NCI-H69 (cell line): ENCODE results near the gene ADAMTS14.
"Not testable (repeated sequence)": the region's sequence is repeated elsewhere in the genome, so short reads cannot be mapped to it uniquely, and the experiment has no call there.

Experiments used
- DNase-seq: peaks from one replicate; lab custom pipeline; 2025; lab: John Stamatoyannopoulos, UW

Gene ADAMTS14

DNA sequence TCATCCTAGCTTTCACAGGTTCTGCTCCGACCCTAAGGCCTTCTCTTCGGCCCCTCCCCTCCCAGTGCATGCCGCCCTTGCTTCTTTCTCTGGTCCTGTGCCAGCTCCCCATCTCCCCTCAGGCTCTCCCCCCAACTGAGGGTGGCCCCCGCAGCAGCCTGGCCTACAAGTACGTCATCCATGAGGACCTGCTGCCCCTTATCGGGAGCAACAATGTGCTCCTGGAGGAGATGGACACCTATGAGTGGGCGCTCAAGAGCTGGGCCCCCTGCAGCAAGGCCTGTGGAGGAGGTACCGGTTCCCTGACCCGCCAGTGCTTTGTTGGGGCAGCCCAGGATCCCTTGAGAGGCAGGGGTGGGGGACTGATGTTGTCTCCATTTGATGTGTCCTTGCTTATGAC lies 79.0 kb downstream of the ADAMTS14 start:
- DNase-seq, result no peak

DNA sequence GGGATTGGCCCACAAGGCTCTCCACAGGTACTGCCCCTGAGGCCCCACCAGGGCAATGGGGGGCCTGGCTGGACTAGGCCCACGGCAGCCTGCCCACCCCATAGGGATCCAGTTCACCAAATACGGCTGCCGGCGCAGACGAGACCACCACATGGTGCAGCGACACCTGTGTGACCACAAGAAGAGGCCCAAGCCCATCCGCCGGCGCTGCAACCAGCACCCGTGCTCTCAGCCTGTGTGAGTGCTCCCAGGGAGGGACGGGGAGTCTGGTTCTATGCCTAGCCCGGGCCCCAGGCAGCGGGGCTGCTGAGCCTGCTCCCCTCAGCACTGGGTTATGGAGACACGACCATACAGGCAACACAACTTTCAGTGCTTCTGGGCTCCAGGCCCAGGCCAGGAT lies 79.7 kb downstream of the ADAMTS14 start:
- DNase-seq, result no peak

DNA sequence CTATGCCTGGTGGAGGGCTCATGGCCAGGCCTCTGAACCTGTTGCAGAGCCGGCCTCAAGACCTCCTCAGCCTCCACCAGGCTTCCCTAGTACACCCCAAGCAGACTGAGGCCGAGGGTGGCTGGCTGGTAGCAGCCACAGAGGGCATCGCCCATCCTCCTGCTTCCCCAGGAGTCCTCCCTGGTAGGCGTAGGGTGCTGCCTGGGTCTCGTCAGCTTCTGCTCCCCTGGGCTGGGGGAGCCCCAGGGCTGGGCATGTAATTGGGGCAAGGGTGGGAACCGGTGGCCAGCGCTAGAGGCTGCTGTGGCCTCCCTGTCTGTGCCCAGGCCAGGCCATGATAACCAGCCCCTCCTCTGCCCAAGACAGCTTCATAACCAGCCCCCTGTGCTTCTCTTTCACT lies 80.3 kb downstream of the ADAMTS14 start:
- DNase-seq, result no peak

DNA sequence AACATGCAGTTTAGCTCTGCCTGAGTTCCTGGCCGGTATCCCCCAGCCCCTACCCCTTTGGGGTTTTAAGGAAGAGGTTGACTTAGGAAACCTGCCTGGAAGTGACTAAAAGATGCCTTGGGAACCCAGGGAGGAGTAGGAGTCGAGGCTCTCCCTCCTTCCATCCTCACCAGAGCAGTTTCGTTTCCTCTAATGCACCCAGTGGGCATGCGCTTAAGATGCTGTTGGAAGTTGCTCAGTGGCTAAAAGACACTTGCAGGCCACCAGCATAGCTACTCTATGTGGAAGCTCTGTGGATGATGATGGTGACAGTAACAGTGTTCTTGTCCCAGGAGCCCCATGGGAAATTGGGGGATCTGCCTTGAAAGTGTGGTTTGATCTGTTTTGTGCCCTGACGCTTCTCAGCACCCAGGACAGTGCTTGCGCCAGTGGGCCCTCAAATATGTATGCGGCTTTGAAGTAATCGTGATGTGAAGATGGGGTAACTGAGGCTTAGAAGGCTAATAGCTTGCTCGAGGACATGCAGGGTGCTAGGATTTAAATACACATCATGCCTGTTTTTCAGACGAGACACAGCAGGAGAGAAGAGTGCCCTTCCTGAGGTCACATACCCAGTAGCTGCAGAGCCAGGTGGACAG lies 80.8 kb downstream of the ADAMTS14 start:
- DNase-seq, result no peak

DNA sequence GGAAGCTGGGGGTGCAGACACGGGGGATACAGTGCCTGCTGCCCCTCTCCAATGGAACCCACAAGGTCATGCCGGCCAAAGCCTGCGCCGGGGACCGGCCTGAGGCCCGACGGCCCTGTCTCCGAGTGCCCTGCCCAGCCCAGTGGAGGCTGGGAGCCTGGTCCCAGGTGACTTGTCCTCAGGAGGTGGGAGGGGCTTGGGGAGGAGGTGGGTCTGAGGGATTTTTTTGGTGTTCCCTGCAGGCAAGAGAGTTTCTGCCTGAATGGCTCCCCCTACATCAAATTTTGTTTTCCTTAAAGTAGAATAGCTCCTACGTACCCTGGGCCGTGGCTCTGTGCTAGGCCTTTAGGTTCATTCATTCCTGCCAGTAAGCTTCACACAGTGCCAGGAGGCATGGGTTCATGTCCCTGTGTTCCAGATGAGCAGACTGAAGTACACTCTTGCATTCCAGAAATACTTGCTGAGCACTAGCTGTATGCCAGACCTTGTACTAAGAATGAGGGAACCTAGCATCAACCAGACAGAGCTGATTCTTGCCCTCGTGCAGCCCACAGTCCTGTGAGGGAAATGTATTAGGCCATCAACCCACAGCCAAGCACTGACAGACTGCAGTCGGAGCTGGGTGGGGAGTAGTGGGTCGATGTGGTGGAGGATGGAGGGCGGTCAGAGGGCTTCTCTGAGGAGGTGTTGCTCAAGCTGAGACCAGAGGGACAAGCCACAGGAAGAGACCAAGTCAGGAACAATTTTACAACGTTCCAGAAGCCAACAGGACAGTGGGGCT lies 81.7 kb downstream of the ADAMTS14 start:
- DNase-seq, result no peak

DNA sequence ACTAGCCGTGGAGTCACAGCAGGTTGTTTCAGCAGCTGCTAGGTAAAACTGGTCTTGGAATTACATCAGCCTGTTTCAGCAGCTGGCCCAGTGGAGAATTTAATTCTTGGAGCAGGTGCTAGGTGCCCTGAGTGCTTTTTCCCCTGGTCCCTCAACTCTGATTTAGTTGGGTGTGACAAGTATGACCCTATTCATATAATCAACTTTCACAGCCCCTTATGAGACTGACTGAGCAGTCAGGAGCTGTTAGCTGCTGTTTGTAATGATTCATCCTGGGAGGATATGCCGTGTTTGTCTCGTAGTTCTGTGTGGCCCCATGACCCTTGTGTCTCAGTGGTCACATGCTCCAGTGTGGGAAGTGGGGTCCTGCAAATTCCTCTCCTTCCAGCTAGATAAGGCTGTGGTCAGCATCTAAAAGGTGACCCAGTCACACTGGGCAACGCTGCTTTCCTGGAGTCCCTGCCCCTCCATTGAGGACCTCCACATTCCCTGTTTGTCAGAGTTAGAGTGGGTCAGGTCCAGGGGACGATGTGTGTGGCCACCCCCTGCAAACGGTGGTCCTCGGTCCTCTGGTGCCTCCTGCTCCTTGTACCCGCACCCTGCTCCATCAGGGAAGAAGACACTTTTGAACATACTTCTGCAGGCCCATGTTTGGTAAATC lies 84.5 kb downstream of the ADAMTS14 start:
- peak; percentile 40 for DNase-seq

DNA sequence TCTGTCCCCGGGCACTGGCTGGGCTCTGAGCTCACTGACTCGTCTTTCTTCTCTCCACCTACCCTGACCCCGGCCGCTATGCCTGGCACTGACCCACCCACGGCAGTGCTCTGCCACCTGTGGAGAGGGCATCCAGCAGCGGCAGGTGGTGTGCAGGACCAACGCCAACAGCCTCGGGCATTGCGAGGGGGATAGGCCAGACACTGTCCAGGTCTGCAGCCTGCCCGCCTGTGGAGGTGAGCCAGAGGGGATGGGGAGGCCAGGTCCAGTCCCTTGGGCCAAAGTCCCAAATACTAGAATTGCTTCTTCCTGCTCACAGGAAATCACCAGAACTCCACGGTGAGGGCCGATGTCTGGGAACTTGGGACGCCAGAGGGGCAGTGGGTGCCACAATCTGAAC lies 85.5 kb downstream of the ADAMTS14 start:
- peak; percentile 18 for DNase-seq

DNA sequence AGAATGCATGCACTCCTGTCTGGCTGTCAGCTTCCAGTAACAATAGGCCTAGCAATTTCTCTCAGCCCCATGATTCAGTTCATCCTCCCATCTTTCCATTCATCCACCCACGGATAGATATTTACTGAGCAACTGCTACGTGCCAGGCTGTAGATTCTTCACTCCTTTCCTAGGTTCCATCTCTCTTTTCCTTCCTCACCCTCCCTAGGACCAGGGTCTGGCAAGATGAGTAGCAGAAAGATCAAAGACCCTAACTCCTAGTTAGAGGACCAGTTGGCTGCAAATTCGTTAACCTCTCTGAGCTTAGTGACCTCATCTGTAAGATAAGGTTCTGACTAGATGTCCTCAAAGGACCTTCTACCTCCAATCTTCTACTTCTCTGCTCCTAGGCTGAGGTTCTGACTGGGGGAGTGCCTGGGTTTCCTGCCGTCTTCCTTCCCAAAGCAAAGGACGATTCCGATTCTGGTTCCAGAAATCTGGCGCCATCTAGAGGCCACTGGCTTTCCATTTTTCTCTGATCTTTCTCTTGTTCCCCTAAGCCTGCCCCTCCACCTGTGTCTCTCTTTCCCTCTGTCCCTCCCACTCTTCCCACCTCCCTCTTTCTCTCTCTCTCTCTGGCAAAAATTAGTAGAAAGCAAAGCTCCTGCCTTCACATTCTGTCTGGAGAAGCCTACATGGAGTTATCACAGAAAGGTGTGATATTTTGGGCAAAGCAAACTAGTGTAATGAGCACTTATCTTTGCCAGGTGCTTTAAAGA lies 86.6 kb downstream of the ADAMTS14 start:
- DNase-seq, result peak; percentile 76

DNA sequence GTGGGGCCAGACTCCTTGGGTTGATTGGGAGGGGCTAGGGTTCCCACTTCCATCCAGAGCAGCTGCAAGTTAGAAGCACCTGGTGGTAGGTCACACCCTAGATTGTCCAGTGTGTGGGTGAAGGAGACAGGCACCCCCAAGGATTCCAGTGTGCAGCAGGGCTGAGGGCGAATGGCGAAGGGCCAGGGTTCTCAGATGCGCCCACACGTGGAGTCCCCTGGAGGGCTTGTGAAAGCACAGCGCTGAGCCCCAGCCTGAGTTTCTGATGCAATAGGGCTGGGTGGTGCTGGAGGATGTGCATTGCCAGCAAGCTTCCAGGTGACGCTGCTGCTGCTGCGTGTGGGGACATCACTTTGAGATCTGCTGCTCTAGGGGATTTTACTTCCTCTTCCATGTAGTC lies 87.5 kb downstream of the ADAMTS14 start:
- peak; percentile 35 for DNase-seq

DNA sequence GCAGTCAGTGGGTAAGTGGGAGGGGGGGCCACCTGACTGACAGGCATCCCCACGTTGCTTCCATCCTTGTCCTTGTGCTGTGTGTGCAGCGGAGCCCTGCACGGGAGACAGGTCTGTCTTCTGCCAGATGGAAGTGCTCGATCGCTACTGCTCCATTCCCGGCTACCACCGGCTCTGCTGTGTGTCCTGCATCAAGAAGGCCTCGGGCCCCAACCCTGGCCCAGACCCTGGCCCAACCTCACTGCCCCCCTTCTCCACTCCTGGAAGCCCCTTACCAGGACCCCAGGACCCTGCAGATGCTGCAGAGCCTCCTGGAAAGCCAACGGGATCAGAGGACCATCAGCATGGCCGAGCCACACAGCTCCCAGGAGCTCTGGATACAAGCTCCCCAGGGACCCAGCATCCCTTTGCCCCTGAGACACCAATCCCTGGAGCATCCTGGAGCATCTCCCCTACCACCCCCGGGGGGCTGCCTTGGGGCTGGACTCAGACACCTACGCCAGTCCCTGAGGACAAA lies 88.0 kb downstream of the ADAMTS14 start:
- DNase-seq, result no peak

DNA sequence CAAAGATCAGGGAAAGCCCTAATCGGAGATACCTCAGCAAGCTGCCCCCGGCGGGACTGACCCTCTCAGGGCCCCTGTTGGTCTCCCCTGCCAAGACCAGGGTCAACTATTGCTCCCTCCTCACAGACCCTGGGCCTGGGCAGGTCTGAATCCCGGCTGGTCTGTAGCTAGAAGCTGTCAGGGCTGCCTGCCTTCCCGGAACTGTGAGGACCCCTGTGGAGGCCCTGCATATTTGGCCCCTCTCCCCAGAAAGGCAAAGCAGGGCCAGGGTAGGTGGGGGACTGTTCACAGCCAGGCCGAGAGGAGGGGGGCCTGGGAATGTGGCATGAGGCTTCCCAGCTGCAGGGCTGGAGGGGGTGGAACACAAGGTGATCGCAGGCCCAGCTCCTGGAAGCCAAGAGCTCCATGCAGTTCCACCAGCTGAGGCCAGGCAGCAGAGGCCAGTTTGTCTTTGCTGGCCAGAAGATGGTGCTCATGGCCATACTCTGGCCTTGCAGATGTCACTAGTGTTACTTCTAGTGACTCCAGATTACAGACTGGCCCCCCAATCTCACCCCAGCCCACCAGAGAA lies 88.8 kb downstream of the ADAMTS14 start:
- no peak for DNase-seq

DNA sequence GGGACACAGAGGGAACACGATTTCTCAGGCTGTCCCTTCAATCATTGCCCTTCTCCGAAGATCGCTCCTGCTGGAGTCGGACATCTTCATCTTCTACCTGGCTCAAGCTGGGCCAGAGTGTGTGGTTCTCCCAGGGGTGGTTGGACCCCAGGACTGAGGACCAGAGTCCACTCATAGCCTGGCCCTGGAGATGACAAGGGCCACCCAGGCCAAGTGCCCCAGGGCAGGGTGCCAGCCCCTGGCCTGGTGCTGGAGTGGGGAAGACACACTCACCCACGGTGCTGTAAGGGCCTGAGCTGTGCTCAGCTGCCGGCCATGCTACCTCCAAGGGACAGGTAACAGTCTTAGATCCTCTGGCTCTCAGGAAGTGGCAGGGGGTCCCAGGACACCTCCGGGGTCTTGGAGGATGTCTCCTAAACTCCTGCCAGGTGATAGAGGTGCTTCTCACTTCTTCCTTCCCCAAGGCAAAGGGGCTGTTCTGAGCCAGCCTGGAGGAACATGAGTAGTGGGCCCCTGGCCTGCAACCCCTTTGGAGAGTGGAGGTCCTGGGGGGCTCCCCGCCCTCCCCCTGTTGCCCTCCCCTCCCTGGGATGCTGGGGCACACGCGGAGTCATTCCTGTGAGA lies 89.5 kb downstream of the ADAMTS14 start:
- DNase-seq, result no peak

DNA sequence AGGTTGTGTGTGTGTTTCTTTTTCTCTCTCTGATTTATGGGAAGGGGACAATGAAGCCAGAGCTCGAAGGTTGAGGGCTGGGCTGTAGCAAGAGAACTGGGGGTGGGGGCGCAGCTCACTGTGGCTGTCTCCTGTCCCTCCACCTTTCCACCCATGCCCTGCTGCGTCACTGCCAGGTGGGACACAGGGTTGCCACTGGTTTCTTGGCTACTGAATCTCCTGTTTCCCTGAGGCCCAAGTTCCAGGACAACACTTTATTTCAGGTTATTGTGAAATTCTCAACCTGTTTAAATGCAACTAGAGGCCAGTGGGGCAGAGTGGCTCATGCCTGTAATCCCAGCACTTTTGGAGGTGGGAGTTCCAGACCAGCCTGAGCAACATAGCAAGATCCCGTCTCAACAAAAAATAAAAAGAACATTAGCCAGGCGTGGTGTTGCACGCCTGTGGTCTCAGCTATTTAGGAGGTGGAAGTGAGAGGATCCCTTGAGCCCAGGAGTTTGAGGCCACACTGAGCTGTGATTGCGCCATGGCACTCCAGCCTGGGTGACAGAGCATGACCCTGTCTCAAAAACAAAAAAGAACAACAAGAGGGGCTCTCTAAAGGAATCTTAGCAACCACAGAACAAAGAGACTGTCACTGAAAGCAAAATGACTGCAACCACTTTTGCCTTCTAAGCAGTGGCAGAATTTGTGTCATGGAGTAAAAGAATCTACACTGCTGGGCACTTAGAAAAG lies 90.3 kb downstream of the ADAMTS14 start:
- no peak for DNase-seq

DNA sequence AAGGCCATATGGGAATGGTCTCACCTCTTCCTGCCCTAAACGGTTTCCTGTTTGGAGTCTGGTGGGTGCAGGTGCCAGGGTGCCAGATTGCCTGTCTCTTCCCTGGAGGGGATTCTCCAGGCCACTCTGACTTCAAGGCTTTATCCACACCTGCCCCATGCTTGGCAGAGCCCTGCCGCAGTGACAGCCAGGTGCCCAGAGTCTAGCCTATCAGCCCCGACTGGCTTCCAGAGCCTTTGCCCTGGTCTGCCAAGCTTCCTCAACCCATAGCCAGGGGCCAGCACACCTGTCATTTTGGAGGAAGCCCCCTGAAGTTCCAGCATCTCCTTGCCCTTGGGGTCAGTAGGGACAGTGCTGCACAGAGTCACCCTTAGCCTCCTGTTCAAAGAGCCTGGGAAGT lies 91.3 kb downstream of the ADAMTS14 start:
- DNase-seq, result peak; percentile 70

DNA sequence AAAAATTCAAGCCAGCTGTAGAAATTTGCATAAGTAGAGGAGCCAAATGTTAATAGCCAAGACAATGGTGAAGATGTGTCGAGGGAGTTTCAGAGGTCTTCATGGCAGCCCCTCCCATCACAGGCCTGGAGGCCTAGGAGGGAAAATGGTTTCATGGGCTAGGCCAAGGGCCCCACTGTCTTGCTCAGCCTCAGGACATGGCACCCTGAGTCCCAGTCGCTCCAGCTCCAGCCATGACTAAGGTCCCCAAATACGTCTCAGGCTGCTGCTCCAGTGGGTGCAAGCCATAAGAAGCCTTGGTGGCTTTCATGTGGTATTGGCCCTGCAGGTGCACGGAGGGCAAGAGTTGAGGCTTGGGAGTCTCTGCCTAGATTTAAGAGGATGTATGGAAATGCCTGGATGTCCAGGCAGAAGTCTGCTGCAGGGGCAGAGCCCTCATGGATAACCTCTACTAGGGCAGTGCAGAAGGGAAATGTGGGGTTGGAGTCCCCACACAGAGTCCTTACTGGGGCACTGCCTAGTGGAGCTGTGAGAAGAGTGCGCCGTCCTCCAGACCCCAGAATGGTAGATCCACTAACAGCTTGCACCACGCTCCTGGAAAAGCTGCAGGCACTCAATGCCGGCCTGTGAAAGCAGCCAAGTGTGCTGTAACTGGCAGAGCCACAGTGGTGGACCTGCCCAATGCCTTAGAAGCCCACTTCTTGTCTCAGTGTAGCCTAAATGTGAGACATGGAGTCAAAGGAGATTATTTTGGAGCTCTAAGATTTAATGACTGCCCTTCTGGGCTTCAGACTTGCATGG lies 93.7 kb downstream of the ADAMTS14 start:
- DNase-seq, result no peak

DNA sequence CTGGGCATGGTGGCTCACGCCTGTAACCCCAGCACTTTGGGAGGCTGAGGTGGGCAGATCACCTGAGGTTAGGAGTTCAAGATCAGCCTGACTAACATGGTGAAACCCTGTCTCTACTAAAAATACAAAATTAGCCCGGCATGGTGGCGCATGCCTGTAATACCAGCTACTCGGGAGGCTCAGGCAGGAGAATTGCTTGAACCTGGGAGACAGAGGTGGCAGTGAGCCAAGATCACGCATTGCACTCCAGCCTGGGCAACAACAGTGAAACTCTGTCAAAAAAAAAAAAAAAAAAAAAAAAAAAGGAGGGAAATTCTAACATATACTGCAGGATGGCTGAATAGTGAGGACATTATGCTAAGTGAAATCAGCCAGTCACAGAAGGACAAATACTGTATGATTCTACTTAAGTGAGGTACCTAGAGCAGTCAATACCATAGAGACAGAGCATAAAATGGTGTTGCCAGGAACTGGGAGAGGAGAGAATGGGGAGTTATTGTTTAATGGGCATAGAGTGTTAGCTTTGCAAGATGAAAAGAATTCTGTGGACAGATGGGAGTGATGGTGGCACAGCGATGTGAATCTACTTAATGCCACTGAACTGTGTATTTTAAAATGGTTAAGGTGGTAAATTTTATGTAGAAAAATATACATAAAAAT lies 95.8 kb downstream of the ADAMTS14 start:
- peak; percentile 3 for DNase-seq

DNA sequence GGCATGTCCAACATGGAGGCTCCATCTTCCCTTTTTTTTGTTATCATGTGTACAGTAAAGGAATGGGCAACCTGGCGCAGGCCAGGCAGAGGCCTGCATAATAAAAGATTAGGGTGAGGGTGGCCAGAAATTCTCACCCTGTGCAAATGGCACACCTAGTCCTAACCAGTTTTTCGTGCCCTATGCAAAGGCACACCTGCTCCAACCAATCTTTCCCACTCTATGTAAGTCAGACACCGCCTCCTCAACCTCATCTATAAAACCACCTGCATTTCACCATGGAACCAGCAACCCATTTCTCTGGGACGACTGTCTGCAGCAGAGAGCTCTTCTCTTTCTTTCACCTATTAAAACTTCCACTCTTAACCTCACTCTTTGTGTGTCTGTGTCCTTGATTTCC lies 96.8 kb downstream of the ADAMTS14 start:
- DNase-seq, result no peak

DNA sequence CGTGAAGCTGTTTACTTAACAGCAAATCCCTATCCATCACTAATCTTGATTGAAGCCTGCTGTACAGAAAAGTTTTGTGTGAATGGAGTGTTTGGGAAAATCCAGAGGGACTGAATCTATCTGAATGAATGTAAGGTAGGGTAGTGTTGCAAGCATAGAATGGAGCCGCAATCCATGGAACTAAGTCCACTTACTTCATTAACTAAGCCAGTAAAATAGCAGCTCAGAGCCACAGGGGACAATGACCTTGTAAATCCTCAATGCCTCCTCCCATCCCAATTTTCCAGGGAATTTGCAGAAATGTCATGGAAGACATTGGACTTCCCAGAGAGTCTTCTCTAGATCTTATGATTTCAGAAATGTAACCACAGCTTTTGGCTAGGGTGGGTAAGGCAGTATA lies 97.7 kb downstream of the ADAMTS14 start:
- DNase-seq, result no peak

DNA sequence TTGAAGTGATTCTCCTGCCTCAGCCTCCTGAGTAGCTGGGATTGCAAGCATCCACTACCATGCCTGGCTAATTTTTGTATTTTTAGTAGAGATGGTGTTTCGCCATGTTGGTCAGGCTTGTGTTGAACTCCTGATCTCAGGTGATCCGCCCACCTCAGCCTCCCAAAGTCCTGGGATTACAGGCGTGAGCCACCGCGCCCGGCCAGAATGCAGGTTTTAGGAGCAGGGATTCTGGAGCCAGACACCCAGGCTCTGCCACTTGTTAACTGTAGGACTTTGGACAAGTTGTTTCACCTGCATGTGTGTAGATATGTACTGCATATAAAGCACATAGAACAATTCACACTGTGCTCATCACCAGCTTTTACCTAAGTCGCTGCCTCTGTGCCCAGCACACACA lies 98.2 kb downstream of the ADAMTS14 start:
- DNase-seq, result not testable (repeated sequence)
